H1 (cell line): Measurements from ENCODE around the gene APOBEC2. TPM values are rescaled to one million over a fixed set of nuclear protein-coding genes. Genes with fewer than 3 reads are reported as not detected.

Experiments
- CTCF ChIA-PET: fragments of 300-600 bp; sonication (Branson Sonifier 250); formaldehyde crosslinking; loops from one replicate; lab custom pipeline; 2021; ENCODE audit not compliant: partially characterized antibody; lab: Charles Lee
- POLR2A ChIA-PET: fragments of 300-600 bp; sonication (Branson Sonifier 250); formaldehyde crosslinking; loops from one replicate; lab custom pipeline; 2021; ENCODE audit warnings: inconsistent platforms; ENCODE audit not compliant: partially characterized antibody; lab: Charles Lee
- DNase-seq, 2 experiments: peaks; one replicate each; pipeline versions ENCODE4 v3.0.0 to v3.0.0-alpha.2; 2010 to 2022; ENCODE audit warnings: low spot score in 2 of 2, low read depth in 1 of 2, mixed read lengths in 1 of 2
- FAIRE-seq: peaks from 2 replicates; lab custom pipeline; 2011; peaks lifted over from hg19 to GRCh38; lab: Jason Lieb, UNC
- H2AFZ ChIP-seq: 2 replicates; pipeline ENCODE4 v1.8.1; 2012; ENCODE audit warnings: low read length, inconsistent platforms
- H2AK5ac ChIP-seq: 2 replicates; pipeline ENCODE4 v1.6.1; 2013; ENCODE audit warnings: low read depth, low read length
- H2BK120ac ChIP-seq: replicated peaks from 2 replicates; pipeline ENCODE3; 2013; ENCODE audit warnings: low read depth, low read length, inconsistent platforms
- H2BK12ac ChIP-seq: 2 replicates; pipeline ENCODE4 v1.6.1; 2013; ENCODE audit warnings: low read depth, low read length
- H2BK15ac ChIP-seq: 2 replicates; pipeline ENCODE4 v1.6.1; 2013; ENCODE audit warnings: low read length
- H2BK20ac ChIP-seq: 2 replicates; pipeline ENCODE4 v1.6.1; 2013; ENCODE audit warnings: low read length
- H2BK5ac ChIP-seq: 2 replicates; pipeline ENCODE4 v1.6.1; 2013; ENCODE audit warnings: low read depth, low read length
- H3K14ac ChIP-seq: 2 replicates; pipeline ENCODE4 v1.6.1; 2013; ENCODE audit warnings: inconsistent platforms; ENCODE audit not compliant: insufficient read length
- H3K18ac ChIP-seq: 2 replicates; pipeline ENCODE4 v1.6.1; 2013; ENCODE audit warnings: low read length; ENCODE audit errors: extremely low read depth
- H3K23ac ChIP-seq: 2 replicates; pipeline ENCODE4 v1.6.1; 2013; ENCODE audit warnings: inconsistent platforms; ENCODE audit not compliant: insufficient read length
- H3K23me2 ChIP-seq: 2 replicates; pipeline ENCODE4 v1.6.1; 2013; ENCODE audit warnings: low read depth, low read length
- H3K27ac ChIP-seq: 2 replicates; pipeline ENCODE4 v1.6.1; 2011; ENCODE audit warnings: low read depth, low read length, inconsistent platforms
- H3K27me3 ChIP-seq, 4 experiments: replicated peaks in 1 of 4; 1 replicate in 1 of 4; 2 replicates in 3 of 4; pipeline versions ENCODE4 v1.6.1 to v1.8.1; 2011 to 2013; ENCODE audit warnings: low read length in 3 of 4, mild to moderate bottlenecking in 3 of 4, inconsistent platforms in 2 of 4, mixed read lengths in 2 of 4, moderate library complexity in 1 of 4; ENCODE audit not compliant: control insufficient read depth in 3 of 4, insufficient read depth in 3 of 4; ENCODE audit errors: extremely low read depth in 1 of 4
- H3K36me3 ChIP-seq, 4 experiments: 2 replicates each; pipeline versions ENCODE4 v1.6.1 to v1.8.1; 2011 to 2013; ENCODE audit warnings: mild to moderate bottlenecking in 4 of 4, low read length in 3 of 4, moderate library complexity in 2 of 4, control low read depth in 1 of 4, inconsistent platforms in 1 of 4; ENCODE audit not compliant: insufficient read depth in 4 of 4, control insufficient read depth in 2 of 4
- H3K4ac ChIP-seq: replicated peaks from 2 replicates; pipeline ENCODE3; 2013; ENCODE audit warnings: low read length, low read depth, mixed read lengths, inconsistent platforms; ENCODE audit not compliant: insufficient read length
- H3K4me1 ChIP-seq, 4 experiments: replicated peaks in 1 of 4; 1 replicate in 1 of 4; 2 replicates in 3 of 4; pipeline versions ENCODE4 v1.6.1 to v1.8.1; 2011 to 2013; ENCODE audit warnings: low read length in 3 of 4, inconsistent platforms in 2 of 4, mixed read lengths in 1 of 4; ENCODE audit not compliant: insufficient read depth in 4 of 4, control insufficient read depth in 3 of 4
- H3K4me2 ChIP-seq, 2 experiments: 2 replicates each; pipeline versions ENCODE4 v1.6.1 to v1.8.1; 2011 to 2013; ENCODE audit warnings: low read depth in 2 of 2, low read length in 2 of 2, control low read depth in 1 of 2, inconsistent platforms in 1 of 2, mild to moderate bottlenecking in 1 of 2; ENCODE audit not compliant: insufficient read depth in 1 of 2
- H3K4me3 ChIP-seq, 4 experiments: fragments of 200-600, 300-600 bp in 1 of 4; sonication (generic), shearing (Covaris generic), sonication (Bioruptor Twin) in 1 of 4; 2 replicates each; pipeline versions ENCODE4 v1.5.1 to v1.8.1; 2011 to 2016; ENCODE audit warnings: low read length in 4 of 4, low read depth in 3 of 4, control low read depth in 2 of 4, inconsistent platforms in 2 of 4, mild to moderate bottlenecking in 2 of 4, mixed read lengths in 1 of 4, moderate library complexity in 1 of 4; ENCODE audit not compliant: insufficient read depth in 2 of 4; ENCODE audit errors: extremely low read depth in 1 of 4
- H3K56ac ChIP-seq: replicated peaks from 2 replicates; pipeline ENCODE3; 2013; ENCODE audit warnings: low read depth, mild to moderate bottlenecking, mixed read lengths, low read length, inconsistent platforms; ENCODE audit not compliant: insufficient read length
- H3K79me1 ChIP-seq: 2 replicates; pipeline ENCODE4 v1.6.1; 2013; ENCODE audit warnings: low read depth, low read length, control low read depth
- H3K79me2 ChIP-seq, 2 experiments: 2 replicates each; pipeline versions ENCODE4 v1.6.1 to v1.8.1; 2012 to 2013; ENCODE audit warnings: low read length in 2 of 2, mild to moderate bottlenecking in 2 of 2, inconsistent platforms in 1 of 2; ENCODE audit not compliant: insufficient read depth in 2 of 2, control insufficient read depth in 1 of 2
- H3K9ac ChIP-seq, 4 experiments: replicated peaks in 1 of 4; 1 replicate in 1 of 4; 2 replicates in 3 of 4; pipeline versions ENCODE4 v1.6.1 to v1.8.1; 2011 to 2013; ENCODE audit warnings: low read depth in 3 of 4, low read length in 3 of 4, control low read depth in 2 of 4, mild to moderate bottlenecking in 2 of 4, moderate library complexity in 2 of 4, inconsistent platforms in 1 of 4; ENCODE audit errors: extremely low read depth in 1 of 4
- H3K9me3 ChIP-seq, 2 experiments: 2 replicates each; pipeline versions ENCODE4 v1.6.1 to v1.8.1; 2012 to 2013; ENCODE audit warnings: mild to moderate bottlenecking in 2 of 2, moderate library complexity in 2 of 2, control low read depth in 1 of 2, inconsistent platforms in 1 of 2, low read depth in 1 of 2, low read length in 1 of 2, mixed read lengths in 1 of 2; ENCODE audit not compliant: insufficient read depth in 2 of 2
- H4K20me1 ChIP-seq, 2 experiments: replicated peaks in 1 of 2; 2 replicates each; pipeline versions ENCODE3 to v1.8.1; 2011 to 2013; ENCODE audit warnings: inconsistent platforms in 2 of 2, low read length in 2 of 2, mild to moderate bottlenecking in 1 of 2; ENCODE audit not compliant: insufficient read depth in 2 of 2, control insufficient read depth in 1 of 2
- H4K5ac ChIP-seq: 2 replicates; pipeline ENCODE4 v1.6.1; 2013; ENCODE audit warnings: low read length, low read depth, mixed read lengths, inconsistent platforms; ENCODE audit not compliant: insufficient read length
- H4K8ac ChIP-seq: 2 replicates; pipeline ENCODE4 v1.8.0; 2013; ENCODE audit warnings: mild to moderate bottlenecking, moderate library complexity, low read length, inconsistent platforms; ENCODE audit not compliant: insufficient read depth; ENCODE audit errors: extremely low read depth
- H4K91ac ChIP-seq: replicated peaks from 2 replicates; pipeline ENCODE3; 2013; ENCODE audit warnings: low read length, mixed read lengths, inconsistent platforms; ENCODE audit not compliant: insufficient read length
- GABPA ChIP-seq: IDR thresholded peaks from 2 replicates; pipeline ENCODE4 v1.6.1; 2011; ENCODE audit warnings: mild to moderate bottlenecking, low read length, moderate library complexity, borderline replicate concordance; ENCODE audit not compliant: insufficient read depth
- KDM4A ChIP-seq: IDR thresholded peaks from one replicate; pipeline ENCODE4 v1.7.1; 2012; ENCODE audit warnings: low read depth, mild to moderate bottlenecking, moderate library complexity, low read length, inconsistent platforms; ENCODE audit not compliant: severe bottlenecking
- RBBP5 ChIP-seq: IDR thresholded peaks from 2 replicates; pipeline ENCODE4 v1.7.1; 2012; ENCODE audit warnings: low read depth, mild to moderate bottlenecking, inconsistent platforms, low read length, moderate library complexity, borderline replicate concordance
- RFX5 ChIP-seq: IDR thresholded peaks from 2 replicates; pipeline ENCODE4 v1.6.1; 2011; ENCODE audit warnings: low read depth, low read length, improper control_type of control experiment, borderline replicate concordance
- SIX5 ChIP-seq: IDR thresholded peaks from 2 replicates; pipeline ENCODE4 v1.6.1; 2011; ENCODE audit warnings: mild to moderate bottlenecking, low read depth, low read length
- SP2 ChIP-seq: IDR thresholded peaks from 2 replicates; pipeline ENCODE4 v1.6.1; 2012; ENCODE audit warnings: mild to moderate bottlenecking, low read length, inconsistent platforms
- SRF ChIP-seq: IDR thresholded peaks from 2 replicates; pipeline ENCODE4 v1.6.1; 2011; ENCODE audit warnings: mild to moderate bottlenecking, low read depth, low read length, moderate library complexity
- polyA plus RNA-seq, 7 experiments: library from polyadenylated mRNA; depleted of rRNA in 3 of 7; stranded (reverse) in 5 of 7; unstranded in 2 of 7; fragments of >200 nt in 5 of 7; fragments of 200-250 nt in 2 of 7; gene quantifications; 1 replicate in 5 of 7; 2 replicates in 1 of 7; 4 replicates in 1 of 7; pipeline versions ENCODE4 v1.2.1 to v1.2.3, GENCODE V29; 2011 to 2013; ENCODE audit warnings: missing spikeins in 2 of 7, mixed read lengths in 2 of 7
- total RNA-seq: library from RNA; stranded (reverse); fragmentation: NEBNext Ultra II Directional; extraction: Animal tissue kit (Norgen Biotek cat#: 25700); gene quantifications from 2 replicates; pipeline ENCODE4 v1.2.1, GENCODE V29; 2021

APOBEC2 gene
- total and polyA plus RNA-seq, 2 of the 8 experiments (the other 6 are each of a cell fraction or from before 2014, with no cell fraction given): not detected

- Histone ChIP-seq H3K18ac (no peak overlapping the region), H3K4me2 (no peak overlapping the region), H2BK12ac (no peak overlapping the region), H3K56ac (no peak overlapping the region), H3K4me1 (no peaks in the 10 kb centered on the region), H3K9ac (no peak overlapping the region), H4K91ac (no peak overlapping the region), H3K23ac (no peak overlapping the region), H2BK120ac (no peak overlapping the region), H2BK20ac (no peak overlapping the region), H4K5ac (no peak overlapping the region), H3K79me2 (peaks cover 0 to 42% of the 10 kb centered on the region in 2 experiments; a peak in 2 of 4 replicates), H3K9me3 (no peaks in the 10 kb centered on the region), H3K79me1 (no peaks in the 10 kb centered on the region; the same call in 1 of the 2 replicates), H2AK5ac (no peak overlapping the region), H3K23me2 (no peaks in the 10 kb centered on the region), H4K20me1 (peaks cover 3 to 10% of the 10 kb centered on the region in 2 experiments), H2AFZ (no peak overlapping the region), H3K4ac (no peak overlapping the region), H4K8ac (no peak overlapping the region), H3K36me3 (peaks cover 9 to 80% (median 40%) of the 10 kb centered on the region in 4 experiments), H3K4me3 (no peak overlapping the region), H2BK15ac (no peak overlapping the region), H3K27ac (no peak overlapping the region), H2BK5ac (no peak overlapping the region), H3K27me3 (no peaks in the 10 kb centered on the region), H3K14ac (no peak overlapping the region)
- TF ChIP-seq SRF (no peak), RFX5 (no peak), GABPA (no peak), SIX5 (no peak), KDM4A (no peak), SP2 (no peak), RBBP5 (no peak)
- DNase-seq (no peak), FAIRE-seq (no peak)
- POLR2A ChIA-PET: no interaction called here
- CTCF ChIA-PET: interaction anchor here (0.5 to 1.0 kb wide), 2 partner anchors 26 to 81 kb away, joined by 3 read pairs; no protein-coding TSS in a partner anchor
Observed at GRCh38 chr6:41085182-41085581, 32.2 kb downstream of the APOBEC2 start.
